Upper lobe of right lung (tissue), 1 donor: Measurements from ENCODE around the gene ZNF426. TPM values are rescaled to one million over a fixed set of nuclear protein-coding genes. Genes with fewer than 3 reads are reported as not detected.
A peak's percentile ranks its signal among the peaks of the same experiment; 100 is the strongest.
"Not testable (repeated sequence)": the region's sequence is repeated elsewhere in the genome, so short reads cannot be mapped to it uniquely, and the experiment has no call there.

Experiments
- ATAC-seq: fragments of 200-7000 bp; cut with Tn5 transposase; one replicate; pipeline ENCODE4 v1.9.1; 2020; ENCODE audit warnings: mild to moderate bottlenecking, moderate library complexity
- DNase-seq: peaks from one replicate; pipeline ENCODE4 v3.0.0-alpha.2; 2020
- H3K27ac ChIP-seq: fragments of 200-600 bp; one replicate; pipeline ENCODE4 v1.8.0; 2022
- H3K27me3 ChIP-seq: fragments of 200-600 bp; one replicate; pipeline ENCODE4 v1.8.0; 2022; ENCODE audit warnings: mild to moderate bottlenecking
- H3K36me3 ChIP-seq: fragments of 200-600 bp; one replicate; pipeline ENCODE4 v1.8.0; 2022
- H3K4me1 ChIP-seq: fragments of 200-600 bp; one replicate; pipeline ENCODE4 v1.8.0; 2022
- H3K4me3 ChIP-seq: fragments of 200-600 bp; one replicate; pipeline ENCODE4 v1.8.0; 2022; ENCODE audit warnings: mild to moderate bottlenecking
- H3K9me3 ChIP-seq: fragments of 200-600 bp; one replicate; pipeline ENCODE4 v1.8.0; 2022
- CTCF ChIP-seq: fragments of 200-600 bp; IDR thresholded peaks from one replicate; pipeline ENCODE4 v1.8.0; 2022; ENCODE audit warnings: antibody characterized with exemption
- intact Hi-C: fragments of 100-400 bp; cut with DNase I; formaldehyde crosslinking; loops from one replicate; pipeline ENCODE4 v1.11.0; 2022
- long read RNA-seq: library from polyadenylated mRNA; unstranded; transcript quantifications from one replicate; pipeline ENCODE4 v2.0.0, GENCODE V29; 2021
- total RNA-seq: library from RNA; stranded (reverse); fragmentation: NEBNext Ultra II Directional; extraction: Animal tissue kit (Norgen Biotek cat#: 25700); gene quantifications from one replicate; pipeline ENCODE4 v1.2.1, GENCODE V29; 2021
- donor health status: DM: no; HTN: yes; CAD: no; lungs with severe emphysema.

Gene ZNF426
- 15.3 TPM for total RNA-seq
- long read RNA-seq, full-length matches to known transcripts, result 8 of 22 reads
- long read RNA-seq, partial matches to known transcripts, result 9 of 22 reads
- long read RNA-seq, other reads (novel, unspliced or antisense), result 5 of 22 reads

- DNase-seq (peak; percentile 95), ATAC-seq (peak; percentile 98)
- peak within 1 kb of the TSS; percentile 78 for H3K4me3 ChIP-seq
- H3K27me3 ChIP-seq, result no peaks in the 10 kb centered on the region
- peaks cover 28% of the 10 kb centered on the region for H3K36me3 ChIP-seq
- no peak for TF ChIP-seq CTCF
- peaks cover 5% of the 10 kb centered on the region for H3K4me1 ChIP-seq
- intact Hi-C loops, result no loop called here
- H3K27ac ChIP-seq, result peak within 1 kb of the TSS; percentile 98
- H3K9me3 ChIP-seq, result peaks cover 6% of the 10 kb centered on the region
Measured at GRCh38 chr19:9538183-9539058, at the start of gene ZNF426. TSS of gene ZNF426 (minus strand) at chr19:9538645. CDS start at chr19:9536232, 2,413 bp downstream.

- Histone ChIP-seq H3K36me3 (no peaks in the 10 kb centered on the region), H3K27ac (no peak overlapping the region), H3K27me3 (peaks cover 4% of the 10 kb centered on the region), H3K9me3 (no peaks in the 10 kb centered on the region), H3K4me3 (no peak overlapping the region), H3K4me1 (peaks cover 5% of the 10 kb centered on the region)
- DNase-seq (peak; percentile 67), ATAC-seq (peak; percentile 79)
- peak; percentile 66 for TF ChIP-seq CTCF
- intact Hi-C loops, result no loop called here
Measured at GRCh38 chr19:9586764-9587163, 48.3 kb upstream of the ZNF426 start.

- peak within 1 kb of the TSS; percentile 90 for H3K27ac ChIP-seq
- DNase-seq, result peak; percentile 93
- H3K9me3 ChIP-seq, result no peaks in the 10 kb centered on the region
- intact Hi-C loops, result no loop called here
- no peak for TF ChIP-seq CTCF
- no peaks in the 10 kb centered on the region for H3K36me3 ChIP-seq
- peak; percentile 98 for ATAC-seq
- H3K4me3 ChIP-seq, result peak within 1 kb of the TSS; percentile 92
- peaks cover 5% of the 10 kb centered on the region for H3K4me1 ChIP-seq
- peaks cover 1% of the 10 kb centered on the region for H3K27me3 ChIP-seq
Measured at GRCh38 chr19:9584073-9584833, 45.8 kb upstream of the ZNF426 start, which contains the start of gene ZNF121. TSS of gene ZNF121 (minus strand) at chr19:9584504. CDS start at chr19:9568097, 16,407 bp downstream.

- intact Hi-C loops, ATAC-seq, H3K9me3 ChIP-seq, H3K27me3 ChIP-seq, H3K4me3 ChIP-seq, H3K36me3 ChIP-seq, H3K27ac ChIP-seq, DNase-seq, H3K4me1 ChIP-seq: not testable (repeated sequence)
Measured at GRCh38 chr19:9582081-9582725, 43.8 kb upstream of the ZNF426 start.

- no peak for ATAC-seq
- no peaks in the 10 kb centered on the region for H3K36me3 ChIP-seq
- H3K27me3 ChIP-seq, result no peaks in the 10 kb centered on the region
- intact Hi-C loops, result no loop called here
- H3K4me1 ChIP-seq, result peaks cover 5% of the 10 kb centered on the region
- no peak overlapping the region for H3K27ac ChIP-seq
- H3K4me3 ChIP-seq, result no peak overlapping the region
- TF ChIP-seq CTCF, result no peak
- DNase-seq, result no peak
- peaks cover 22% of the 10 kb centered on the region for H3K9me3 ChIP-seq
Measured at GRCh38 chr19:9580728-9581127, 42.3 kb upstream of the ZNF426 start.
